HL-60 (cell line): Measurements from ENCODE around the gene RAB12.

Source experiments
- DNase-seq, 2 experiments: peaks; one replicate each; pipeline ENCODE4 v3.0.0-alpha.2; 2010 to 2020; ENCODE audit warnings: low read depth in 1 of 2, low spot score in 1 of 2
- H3K27ac ChIP-seq: fragments of 250-450 bp; sonication (Bioruptor Pico); replicated peaks from 2 replicates; pipeline ENCODE4 v1.5.1; 2020; ENCODE audit warnings: mild to moderate bottlenecking, moderate library complexity
- H3K27me3 ChIP-seq: fragments of 250-450 bp; sonication (Bioruptor Pico); 2 replicates; pipeline ENCODE4 v1.5.1; 2021; ENCODE audit warnings: mild to moderate bottlenecking, moderate library complexity; ENCODE audit not compliant: insufficient read depth, poor library complexity, severe bottlenecking
- H3K4me3 ChIP-seq: replicated peaks from 2 replicates; pipeline ENCODE4 v1.5.1; 2011; ENCODE audit warnings: mild to moderate bottlenecking, control low read depth, low read length; ENCODE audit not compliant: insufficient read depth
- GABPA ChIP-seq: IDR thresholded peaks from 2 replicates; pipeline ENCODE4 v1.6.1; 2012; ENCODE audit warnings: low read depth
- POLR2AphosphoS5 ChIP-seq: IDR thresholded peaks from 2 replicates; pipeline ENCODE4 v1.6.1; 2012; ENCODE audit warnings: low read depth
- REST ChIP-seq: IDR thresholded peaks from 2 replicates; pipeline ENCODE4 v1.6.1; 2012; ENCODE audit warnings: low read depth; ENCODE audit not compliant: insufficient replicate concordance
- SPI1 ChIP-seq: IDR thresholded peaks from 2 replicates; pipeline ENCODE4 v1.6.1; 2012; ENCODE audit warnings: low read depth, mild to moderate bottlenecking, borderline replicate concordance
- TF ChIP-seq, protein P1 (sequence below): IDR thresholded peaks from one replicate; pipeline ENCODE4 v1.5.1; 2011; ENCODE audit warnings: low read length, control low read depth, inconsistent platforms; ENCODE audit not compliant: insufficient read depth

Gene RAB12

GRCh38 chr18:8625461-8626092 is 16.3 kb downstream of the RAB12 start:
- TF ChIP-seq REST (no peak), SPI1 (no peak)
- DNase-seq, result no peak
- no peak overlapping the region for H3K4me3 ChIP-seq
- H3K27ac ChIP-seq, result no peak overlapping the region
- no peaks in the 10 kb centered on the region for H3K27me3 ChIP-seq

DNA sequence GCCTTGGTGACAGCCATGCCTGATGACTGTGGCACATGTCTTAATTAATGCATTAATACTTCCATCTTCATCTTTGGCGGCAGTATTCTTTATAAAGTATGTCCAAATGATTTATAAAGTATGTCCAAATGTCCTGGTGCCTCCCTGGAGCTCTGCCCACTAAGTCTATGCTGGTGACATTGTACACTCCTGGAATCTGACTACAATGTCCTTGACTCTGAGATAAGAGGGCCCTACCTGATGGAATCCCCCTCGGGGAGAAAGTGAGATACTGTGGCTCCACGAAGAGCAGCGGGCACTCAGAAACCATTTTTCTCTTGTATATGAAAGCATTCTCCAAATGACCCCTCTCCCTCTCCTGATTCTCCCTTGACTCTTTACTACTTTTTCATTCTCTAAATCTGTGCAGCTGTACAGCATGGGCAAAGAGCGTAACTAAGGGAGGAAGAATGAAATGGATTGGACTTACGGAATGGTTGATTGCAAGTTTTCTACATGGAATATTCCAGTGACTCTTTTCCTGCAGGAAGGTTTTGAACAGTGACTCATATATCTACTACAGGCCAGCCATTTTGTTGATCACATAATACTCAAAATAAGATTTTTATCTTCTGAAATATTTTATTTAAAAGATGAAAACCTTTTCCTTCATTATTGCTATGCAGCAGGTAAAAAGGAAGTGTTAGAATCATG is 17.3 kb downstream of the RAB12 start:
- no peak overlapping the region for H3K27ac ChIP-seq
- no peaks in the 10 kb centered on the region for H3K27me3 ChIP-seq
- no peak for DNase-seq
- no peak overlapping the region for H3K4me3 ChIP-seq
- no peak for TF ChIP-seq REST
- no peak for TF ChIP-seq GABPA
- TF ChIP-seq, protein P1, sequence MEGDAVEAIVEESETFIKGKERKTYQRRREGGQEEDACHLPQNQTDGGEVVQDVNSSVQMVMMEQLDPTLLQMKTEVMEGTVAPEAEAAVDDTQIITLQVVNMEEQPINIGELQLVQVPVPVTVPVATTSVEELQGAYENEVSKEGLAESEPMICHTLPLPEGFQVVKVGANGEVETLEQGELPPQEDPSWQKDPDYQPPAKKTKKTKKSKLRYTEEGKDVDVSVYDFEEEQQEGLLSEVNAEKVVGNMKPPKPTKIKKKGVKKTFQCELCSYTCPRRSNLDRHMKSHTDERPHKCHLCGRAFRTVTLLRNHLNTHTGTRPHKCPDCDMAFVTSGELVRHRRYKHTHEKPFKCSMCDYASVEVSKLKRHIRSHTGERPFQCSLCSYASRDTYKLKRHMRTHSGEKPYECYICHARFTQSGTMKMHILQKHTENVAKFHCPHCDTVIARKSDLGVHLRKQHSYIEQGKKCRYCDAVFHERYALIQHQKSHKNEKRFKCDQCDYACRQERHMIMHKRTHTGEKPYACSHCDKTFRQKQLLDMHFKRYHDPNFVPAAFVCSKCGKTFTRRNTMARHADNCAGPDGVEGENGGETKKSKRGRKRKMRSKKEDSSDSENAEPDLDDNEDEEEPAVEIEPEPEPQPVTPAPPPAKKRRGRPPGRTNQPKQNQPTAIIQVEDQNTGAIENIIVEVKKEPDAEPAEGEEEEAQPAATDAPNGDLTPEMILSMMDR, result no peak
- no peak for TF ChIP-seq SPI1
- no peak for TF ChIP-seq POLR2AphosphoS5

GRCh38 chr18:8627107-8627472 is 17.9 kb downstream of the RAB12 start:
- no peak overlapping the region for H3K4me3 ChIP-seq
- no peak overlapping the region for H3K27ac ChIP-seq
- H3K27me3 ChIP-seq, result no peaks in the 10 kb centered on the region
- DNase-seq, result no peak
- no peak for TF ChIP-seq POLR2AphosphoS5
- TF ChIP-seq, protein P1, result no peak
- no peak for TF ChIP-seq GABPA
- TF ChIP-seq SPI1, result no peak
- TF ChIP-seq REST, result no peak
